HG03196 (cell line): ENCODE data around the gene PTGFRN.

Source experiments
- ATAC-seq: cut with Tn5 transposase; IDR thresholded peaks from one replicate; pipeline ENCODE4 v1.9.1; 2021; ENCODE audit not compliant: unreplicated experiment

The PTGFRN gene

DNA sequence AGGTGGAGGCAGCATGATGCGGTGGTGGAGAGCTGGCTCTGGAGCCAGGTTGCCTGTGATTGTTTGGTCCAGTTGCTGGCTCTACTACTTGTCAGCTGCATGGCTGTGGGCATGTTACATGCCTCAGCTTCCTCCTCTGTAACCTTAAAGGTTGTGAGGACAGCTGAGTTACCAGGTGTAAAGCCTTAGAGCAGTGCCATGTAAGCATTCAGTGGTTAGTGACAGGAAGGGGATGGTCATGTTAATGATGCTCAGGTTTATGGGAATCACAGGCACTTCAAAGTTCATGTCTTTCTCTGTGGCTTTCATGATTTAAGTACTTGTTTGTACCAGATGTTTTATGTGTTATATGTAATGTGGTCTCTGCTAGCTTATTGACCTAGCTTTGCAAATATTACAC, 32.6 kb downstream of the PTGFRN start:
- ATAC-seq = no peak

DNA sequence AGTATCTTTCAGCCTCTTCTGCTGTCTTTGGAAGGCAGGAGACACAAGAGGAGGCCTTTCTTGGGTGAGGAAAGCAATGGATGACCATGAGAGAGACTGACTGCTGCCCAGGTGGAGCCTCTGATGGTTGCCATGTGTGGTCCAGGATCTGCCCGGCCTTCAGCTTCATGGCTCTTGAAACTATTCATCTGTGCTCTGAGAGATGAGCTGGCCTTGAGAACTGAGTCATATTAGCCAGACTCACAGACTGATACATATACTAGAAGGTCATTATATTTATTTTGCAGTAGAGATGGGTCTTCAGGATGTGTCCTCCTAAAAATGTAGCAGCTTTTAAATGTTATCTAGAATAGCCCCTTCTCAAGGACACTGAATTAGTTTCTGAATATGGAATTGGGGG, 33.7 kb downstream of the PTGFRN start:
- ATAC-seq = no peak

DNA sequence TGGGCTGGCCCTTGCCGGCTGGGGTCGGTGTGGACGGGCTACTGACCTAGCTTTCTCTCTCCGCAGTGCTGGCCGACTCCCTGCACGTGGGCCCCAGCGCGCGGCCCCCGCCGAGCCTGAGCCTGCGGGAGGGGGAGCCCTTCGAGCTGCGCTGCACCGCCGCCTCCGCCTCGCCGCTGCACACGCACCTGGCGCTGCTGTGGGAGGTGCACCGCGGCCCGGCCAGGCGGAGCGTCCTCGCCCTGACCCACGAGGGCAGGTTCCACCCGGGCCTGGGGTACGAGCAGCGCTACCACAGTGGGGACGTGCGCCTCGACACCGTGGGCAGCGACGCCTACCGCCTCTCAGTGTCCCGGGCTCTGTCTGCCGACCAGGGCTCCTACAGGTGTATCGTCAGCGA, 34.9 kb downstream of the PTGFRN start:
- ATAC-seq = no peak

DNA sequence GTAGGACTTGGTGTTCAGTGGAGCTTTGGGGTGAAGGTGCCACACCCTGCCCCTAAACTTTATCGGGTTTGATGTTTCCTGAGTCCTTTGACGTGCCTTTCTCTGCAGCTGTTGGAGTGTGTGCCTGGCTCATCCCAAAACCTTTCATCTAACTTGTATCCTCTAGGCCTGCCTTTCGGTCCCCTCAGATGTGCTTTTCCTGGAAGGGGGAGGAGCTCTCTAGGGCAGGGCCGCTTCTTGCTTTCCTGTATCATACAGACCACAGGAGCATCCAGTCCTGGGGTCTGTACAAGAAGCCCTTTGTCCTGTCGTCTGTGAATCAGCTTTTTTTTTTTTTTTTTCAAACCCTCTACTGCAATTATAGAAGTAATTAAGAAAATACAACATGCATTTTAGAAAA, 35.7 kb downstream of the PTGFRN start:
- ATAC-seq = no peak

DNA sequence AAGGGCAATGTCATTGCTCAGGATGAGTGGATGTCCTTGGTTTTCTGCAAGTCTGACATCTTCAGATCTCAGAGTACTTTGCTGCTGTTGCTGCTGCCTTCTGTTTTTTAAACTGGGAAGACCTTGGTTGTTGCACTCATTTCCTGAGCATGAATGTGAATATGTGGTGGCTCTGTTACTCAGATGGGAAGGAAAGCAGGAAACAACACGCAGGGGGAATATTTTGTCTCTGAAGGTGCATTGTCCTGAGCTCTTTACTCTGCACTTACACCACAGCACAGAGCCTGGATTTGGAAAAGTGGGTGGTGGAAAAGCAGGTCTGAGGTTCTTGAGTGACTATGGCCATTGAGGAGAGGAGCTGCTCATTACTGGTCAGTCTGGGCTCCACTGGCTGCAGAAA, 36.3 kb downstream of the PTGFRN start:
- no peak for ATAC-seq

DNA sequence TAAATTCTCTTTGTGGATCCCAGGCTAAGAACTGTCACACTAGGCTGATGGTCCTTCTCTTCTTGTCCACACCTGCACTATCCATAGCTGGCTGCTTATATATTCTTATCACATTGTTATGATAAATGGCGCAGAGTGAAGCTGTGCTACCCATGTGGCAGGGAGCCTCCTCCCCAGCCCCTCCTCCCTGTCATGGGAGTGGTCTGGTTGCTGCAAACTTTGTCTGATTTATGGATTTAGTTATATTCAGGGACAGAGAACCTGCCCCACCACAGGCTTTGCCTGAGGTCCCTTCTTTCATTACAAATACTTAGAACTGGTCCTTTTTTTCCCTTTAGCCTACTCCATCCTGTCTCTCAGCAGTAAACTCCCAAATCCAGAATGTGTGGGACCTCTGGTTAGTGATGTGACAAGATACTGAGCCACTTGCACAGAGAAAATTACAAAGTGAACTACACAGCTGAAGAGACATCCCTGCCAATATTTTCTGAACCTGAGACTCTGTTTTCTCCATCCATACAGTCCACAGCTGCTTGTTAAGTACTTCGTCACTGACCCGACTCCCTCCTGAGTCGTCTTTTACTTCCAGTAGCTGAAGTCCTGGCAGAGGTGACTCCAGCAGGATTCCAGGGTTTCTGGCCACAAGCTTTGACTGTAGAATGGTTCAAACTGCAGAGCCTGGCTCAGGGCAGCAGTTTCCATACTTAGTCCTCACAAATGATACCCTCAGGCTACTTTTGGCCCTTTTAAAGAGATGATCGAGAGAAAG, 37.6 kb downstream of the PTGFRN start:
- no peak for ATAC-seq

DNA sequence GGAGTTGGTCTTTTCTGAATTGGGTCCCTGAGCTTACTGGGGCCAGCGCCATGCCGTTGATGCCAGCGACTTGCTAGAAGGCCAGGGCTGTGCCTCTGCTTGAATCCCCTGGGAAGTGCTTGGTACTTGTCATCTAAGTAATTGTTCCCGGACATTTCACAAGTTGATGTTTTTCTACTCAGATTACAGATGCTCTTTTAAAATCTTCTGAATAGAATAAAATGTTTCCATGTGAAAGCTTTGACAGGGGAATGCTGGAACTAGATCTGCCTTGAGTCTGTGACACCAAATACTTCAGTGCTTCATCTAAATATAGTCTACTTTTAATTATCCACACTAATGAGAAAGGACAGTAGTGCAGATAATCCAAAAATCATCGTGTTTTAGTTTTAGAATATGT, 38.3 kb downstream of the PTGFRN start:
- no peak for ATAC-seq

DNA sequence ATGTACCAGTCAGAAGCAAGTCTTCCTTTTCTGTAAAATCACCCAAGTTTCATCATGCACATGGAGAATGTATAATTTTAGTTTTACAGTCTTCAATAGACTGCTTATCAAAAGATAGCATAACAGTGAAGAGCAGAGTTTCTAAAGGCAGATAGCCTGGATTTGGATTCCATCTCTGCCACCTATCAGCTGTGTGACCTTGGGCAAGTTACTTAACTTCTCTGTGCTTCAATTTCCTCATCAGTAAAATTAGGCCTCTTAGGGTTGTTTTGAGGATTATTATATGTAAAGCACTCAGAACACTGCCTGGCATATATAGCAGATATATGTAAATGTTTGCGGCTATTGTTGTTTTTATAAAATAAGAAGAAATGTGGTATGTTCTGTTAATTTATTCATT, 38.9 kb downstream of the PTGFRN start:
- no peak for ATAC-seq

DNA sequence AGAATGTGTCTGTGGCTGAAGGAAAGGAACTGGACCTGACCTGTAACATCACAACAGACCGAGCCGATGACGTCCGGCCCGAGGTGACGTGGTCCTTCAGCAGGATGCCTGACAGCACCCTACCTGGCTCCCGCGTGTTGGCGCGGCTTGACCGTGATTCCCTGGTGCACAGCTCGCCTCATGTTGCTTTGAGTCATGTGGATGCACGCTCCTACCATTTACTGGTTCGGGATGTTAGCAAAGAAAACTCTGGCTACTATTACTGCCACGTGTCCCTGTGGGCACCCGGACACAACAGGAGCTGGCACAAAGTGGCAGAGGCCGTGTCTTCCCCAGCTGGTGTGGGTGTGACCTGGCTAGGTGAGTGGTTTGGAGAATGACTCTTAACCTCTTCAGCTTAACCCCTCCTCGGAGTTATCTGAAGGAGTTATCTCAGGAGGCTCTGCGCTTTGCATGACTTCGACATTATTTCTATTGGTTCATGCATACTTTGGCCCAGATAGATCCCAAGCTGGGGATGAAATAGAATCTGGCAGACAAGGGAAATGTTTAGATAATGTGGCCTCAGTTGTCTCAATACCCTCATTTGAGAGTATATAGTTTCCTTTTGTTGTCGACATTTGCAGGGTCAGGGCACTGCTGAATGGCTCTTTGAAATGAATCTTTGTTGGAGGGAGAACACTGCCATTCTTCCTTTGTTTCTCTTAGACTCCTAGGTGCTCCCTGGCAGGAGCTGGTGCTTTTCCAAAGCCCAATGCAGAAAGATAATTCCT, 39.7 kb downstream of the PTGFRN start:
- ATAC-seq = no peak

DNA sequence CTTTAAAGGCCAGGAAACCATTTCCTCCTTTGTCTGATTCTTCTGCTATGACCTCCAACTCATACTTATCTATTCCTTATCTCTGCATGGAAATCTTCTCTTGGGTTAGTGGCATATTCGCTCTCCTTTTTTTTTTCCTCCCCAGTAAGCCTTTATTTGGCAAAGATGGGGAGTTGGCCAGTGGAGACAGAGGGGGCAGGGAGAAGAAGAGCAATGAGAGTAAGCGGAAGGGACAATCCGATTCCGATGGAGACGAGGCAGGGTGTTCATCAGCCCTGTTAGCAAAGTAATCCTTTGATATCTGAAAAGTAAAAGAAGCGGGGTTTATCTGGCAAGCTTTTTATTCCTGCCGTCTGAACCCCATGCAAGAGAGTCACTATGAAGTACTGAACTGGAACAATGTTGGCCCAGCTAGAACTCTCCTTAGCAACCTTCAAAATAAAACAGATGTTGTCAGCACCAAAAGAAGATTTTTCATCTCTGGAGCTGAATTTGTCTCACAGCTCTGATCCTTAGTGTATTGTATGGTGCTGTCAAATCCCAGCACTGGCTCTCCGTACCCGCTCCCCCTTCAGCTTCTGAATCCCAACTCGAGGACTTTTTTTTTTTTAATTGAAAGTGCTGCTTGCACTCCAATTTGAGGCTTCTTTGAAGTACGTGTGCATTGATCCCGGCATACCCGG, 40.9 kb downstream of the PTGFRN start:
- no peak for ATAC-seq

DNA sequence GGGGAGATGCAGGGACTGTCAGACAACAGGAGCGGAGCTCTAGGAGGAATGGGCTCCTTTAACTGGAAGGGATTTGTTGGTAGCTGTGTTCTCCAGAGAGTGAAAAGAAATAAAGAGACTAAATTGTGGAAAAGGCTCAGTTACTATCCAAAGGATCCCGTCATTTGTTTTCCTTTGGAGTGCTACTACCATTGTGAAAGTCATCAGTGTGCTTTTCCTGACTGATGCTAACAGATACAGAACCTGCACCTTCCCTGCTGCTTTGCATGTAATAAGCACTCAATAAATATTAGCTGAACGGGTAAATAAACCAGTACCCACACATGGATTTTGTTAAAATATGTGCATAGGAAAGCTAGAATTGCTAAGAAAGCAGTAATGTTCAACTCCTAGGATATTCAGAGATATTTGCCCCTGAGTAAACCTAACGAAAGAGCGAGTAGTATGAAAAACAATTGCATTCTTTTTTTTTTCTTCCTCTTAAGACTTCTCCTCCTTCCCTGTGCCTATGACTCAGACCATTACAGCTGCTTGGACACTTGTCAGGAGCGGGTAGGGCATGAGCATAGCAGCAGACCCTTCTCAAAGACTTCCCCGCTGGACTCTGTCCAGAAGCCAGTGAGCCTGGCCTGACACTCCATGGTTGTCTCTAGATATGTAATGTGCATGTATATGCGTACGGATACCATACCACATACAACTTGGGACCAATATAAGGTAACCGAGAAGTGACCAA, 41.7 kb downstream of the PTGFRN start:
- no peak for ATAC-seq

DNA sequence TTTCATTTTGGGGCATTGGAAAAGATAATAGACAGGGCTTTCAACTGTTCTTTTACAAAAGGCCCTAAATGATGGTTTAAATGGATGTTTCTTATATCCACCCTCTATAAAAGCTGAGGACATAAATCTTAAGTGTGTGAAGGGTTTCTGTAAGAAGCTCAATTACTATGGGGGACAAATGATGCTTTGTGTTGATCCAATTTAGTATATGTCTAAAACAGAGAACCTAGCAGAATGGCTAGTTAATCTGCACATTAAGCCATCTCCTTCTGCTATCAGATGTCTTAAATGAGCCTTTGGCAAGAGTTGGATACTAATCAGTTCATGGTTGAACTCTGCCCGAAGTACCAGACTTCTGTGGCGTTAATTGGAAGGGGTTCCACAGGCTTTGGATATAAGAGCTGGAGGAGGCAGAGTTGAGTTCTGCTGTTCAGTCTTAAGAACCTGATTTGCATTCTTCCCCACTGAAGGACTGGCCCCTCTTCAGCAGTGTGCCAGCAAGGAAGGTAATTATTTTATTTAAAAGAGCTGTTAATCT, 43.1 kb downstream of the PTGFRN start:
- no peak for ATAC-seq

DNA sequence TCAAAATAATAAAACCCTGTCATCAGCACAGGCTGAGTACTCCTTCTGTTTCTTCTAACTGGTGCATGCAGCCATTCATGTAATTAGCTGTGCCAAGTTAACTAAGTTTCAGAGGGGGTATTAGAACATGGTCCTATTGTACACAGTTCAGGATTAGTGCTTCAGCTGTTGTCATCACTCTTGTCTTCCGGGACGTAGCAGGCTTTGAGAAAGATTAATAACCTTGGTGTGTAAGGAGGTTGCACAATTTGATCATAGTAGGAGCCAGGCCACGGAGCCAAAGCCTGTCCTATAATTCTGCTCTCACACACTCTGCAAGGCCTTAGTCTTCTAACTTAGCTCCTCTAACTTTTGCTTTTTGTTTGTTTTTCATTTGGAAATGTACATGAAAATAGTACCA, 44.7 kb downstream of the PTGFRN start:
- no peak for ATAC-seq

DNA sequence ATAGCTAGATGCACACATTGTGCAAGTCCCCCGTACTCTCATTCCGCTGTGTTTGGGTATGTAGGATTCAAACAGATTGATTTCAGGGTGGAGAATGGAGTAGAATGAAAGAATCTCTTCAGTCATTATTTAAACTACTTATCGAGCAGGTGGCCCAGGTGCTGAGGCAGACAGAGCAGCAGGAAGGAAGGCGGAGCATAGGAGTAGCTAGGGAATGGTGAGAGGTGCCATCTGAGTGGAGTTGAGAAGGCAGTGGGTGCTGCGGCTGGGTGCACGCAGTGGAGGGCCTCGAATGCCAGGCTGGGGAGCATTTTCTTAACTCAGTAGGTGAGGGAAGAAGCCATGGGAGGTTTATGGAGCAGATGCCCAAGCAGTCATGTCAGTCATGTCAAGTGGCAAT, 46.7 kb downstream of the PTGFRN start:
- ATAC-seq = no peak

DNA sequence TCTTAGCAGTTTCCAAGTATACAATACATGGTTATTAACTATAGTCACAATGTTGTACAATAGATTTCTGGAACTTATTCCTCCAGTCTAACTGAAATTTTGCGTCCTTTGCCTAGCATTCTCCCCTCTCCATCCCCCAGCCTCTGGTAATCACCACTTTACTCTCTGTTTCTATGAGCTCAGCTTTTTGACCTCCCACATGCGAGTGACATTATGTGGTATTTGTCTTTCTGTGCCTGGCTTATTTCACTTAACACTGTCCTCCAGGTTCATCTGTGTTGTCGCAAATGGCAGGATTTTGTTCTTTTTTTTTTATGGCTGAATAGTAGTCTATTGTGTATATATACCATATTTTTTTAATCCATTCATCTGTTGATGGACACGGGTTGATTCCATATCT, 47.9 kb downstream of the PTGFRN start:
- ATAC-seq = no peak

DNA sequence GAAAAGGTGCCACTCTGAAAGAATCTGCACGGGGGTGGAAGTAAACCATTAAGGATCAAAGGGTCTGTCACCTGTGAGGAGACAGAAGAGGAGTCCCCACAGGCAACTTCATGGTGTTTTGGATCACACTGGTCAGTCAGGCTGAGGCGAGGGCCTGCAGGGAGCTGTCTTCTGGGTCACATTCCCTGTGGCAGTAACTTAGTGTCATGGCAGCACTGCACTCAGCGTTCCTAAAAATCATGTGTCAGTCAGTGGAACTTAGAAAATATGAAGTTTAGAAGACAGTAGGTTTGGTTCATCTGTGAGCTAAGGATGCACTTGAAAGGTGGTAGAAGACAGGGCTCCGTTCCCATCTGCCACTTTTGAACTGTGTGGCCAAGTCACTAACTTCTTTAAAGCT, 48.4 kb downstream of the PTGFRN start:
- ATAC-seq = no peak

DNA sequence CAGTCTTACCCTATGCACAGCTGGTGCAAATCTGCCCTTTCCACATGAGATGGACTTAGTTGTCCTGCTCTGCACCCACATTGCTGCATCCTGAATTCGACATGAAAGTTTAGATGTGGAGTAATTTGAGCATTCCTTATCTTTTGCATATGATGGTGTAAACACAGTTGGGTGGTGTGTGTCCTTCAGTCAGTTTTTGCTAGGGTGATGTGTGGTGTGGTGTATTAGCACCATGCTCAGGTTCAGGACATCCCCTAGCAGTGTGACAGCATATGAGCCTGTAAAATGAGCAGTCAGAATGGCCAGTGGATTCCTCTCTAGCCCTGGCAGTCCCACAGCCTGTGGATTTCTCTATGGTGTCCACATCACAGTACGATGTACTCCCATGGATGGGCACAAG, 49.3 kb downstream of the PTGFRN start:
- ATAC-seq = no peak

DNA sequence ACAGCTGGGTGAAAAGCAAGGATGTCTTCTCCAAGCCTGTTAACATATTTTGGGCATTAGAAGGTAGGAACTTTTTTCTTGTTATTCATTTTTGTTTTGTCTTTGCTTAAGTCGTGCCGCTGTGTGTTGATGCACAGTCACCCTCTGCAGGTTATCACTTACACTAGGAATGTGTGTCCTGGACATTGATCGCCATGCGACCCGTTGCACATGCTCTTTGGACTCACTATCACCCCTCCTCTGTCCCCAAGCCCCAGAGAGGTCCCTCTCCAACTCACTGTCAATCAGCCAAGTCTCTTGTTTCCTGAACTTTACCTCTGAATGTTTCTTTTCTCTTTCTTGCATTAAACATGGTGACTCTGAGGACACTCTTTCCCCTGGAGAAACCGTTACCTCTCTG, 51.9 kb downstream of the PTGFRN start:
- ATAC-seq = no peak

DNA sequence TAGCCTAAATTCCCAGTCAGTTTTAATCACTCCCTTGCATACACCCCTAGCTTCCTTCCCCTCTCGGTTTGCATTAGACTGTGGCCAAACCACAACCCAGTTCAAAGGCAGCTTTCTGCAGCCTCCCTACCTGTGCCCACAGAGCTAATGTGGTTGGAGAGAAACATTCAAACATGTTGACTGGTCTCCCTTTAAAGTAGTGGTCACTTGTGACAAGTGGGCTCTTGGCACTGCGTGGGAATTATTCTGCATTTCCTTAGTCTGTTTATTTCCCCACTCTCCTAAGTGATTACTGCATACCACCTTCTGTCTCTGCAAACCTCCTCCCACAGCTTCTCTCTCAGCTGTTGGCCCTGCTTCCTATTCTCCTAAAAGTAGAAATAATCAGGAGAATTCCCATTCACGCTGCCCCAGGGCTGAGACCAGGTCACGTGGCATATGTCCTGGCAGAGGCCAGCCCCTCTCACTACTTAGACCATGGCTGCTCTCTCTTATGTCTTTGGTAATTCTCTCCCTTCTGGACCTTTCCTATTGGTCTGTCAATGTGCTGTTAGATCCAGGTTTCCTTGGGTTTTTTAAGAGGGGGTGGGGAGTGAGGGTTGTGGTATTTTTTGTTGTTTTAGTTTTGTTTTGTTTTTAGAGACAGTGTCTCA, 53.4 kb downstream of the PTGFRN start:
- no peak for ATAC-seq

DNA sequence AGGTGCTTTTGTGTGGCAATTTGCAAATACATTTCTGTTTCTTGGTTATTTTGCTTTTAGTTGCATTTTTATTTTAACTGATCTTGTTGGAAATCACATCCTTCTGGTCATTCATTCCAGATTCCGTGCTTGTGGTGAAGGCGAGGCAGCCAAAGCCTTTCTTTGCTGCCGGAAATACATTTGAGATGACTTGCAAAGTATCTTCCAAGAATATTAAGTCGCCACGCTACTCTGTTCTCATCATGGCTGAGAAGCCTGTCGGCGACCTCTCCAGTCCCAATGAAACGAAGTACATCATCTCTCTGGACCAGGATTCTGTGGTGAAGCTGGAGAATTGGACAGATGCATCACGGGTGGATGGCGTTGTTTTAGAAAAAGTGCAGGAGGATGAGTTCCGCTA, 57.1 kb downstream of the PTGFRN start:
- no peak for ATAC-seq

DNA sequence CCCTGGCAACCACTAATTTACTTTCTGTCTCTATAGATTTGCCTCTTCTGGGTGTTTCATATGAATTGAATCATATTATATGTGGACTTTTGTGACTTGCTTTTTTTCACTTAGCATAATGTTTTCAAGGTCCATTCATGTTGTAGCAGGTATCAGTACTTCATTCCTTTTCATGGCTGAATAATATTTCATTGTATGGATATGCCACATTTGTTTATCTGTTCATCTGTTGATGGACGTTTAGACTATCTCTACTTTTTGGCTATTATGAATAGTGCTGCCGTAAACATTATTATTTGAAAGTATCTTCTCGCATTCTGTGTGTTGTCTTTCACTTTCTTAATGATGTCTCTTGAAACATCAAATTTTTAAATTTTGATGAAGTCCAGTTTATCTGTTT, 59.0 kb downstream of the PTGFRN start:
- ATAC-seq = no peak
